KOPT-K1 (cell line): ENCODE data around the gene GLO1.
"Not testable (repeated sequence)": the region's sequence is repeated elsewhere in the genome, so short reads cannot be mapped to it uniquely, and the experiment has no call there.

Source experiments
- H3K27ac ChIP-seq: fragments of 200-600 bp; sonication (generic); 2 replicates; pipeline ENCODE4 v1.5.1; 2016; ENCODE audit warnings: antibody characterized with exemption, mild to moderate bottlenecking, low read depth, low read length; ENCODE audit not compliant: poor library complexity, severe bottlenecking
- H3K36me3 ChIP-seq: fragments of 200-600 bp; sonication (generic); 2 replicates; pipeline ENCODE4 v1.5.1; 2017; ENCODE audit warnings: antibody characterized with exemption, mild to moderate bottlenecking, low read length, moderate library complexity; ENCODE audit not compliant: insufficient read depth
- H3K9me3 ChIP-seq: fragments of 200-600 bp; sonication (generic); 2 replicates; pipeline ENCODE4 v1.5.1; 2017; ENCODE audit warnings: antibody characterized with exemption, low read length, mild to moderate bottlenecking; ENCODE audit not compliant: insufficient read depth, poor library complexity, severe bottlenecking

Gene GLO1

GRCh38 chr6:38719358-38719757, 16.4 kb upstream of the GLO1 start:
- H3K27ac ChIP-seq = no peak overlapping the region

GRCh38 chr6:38716825-38717224, 13.9 kb upstream of the GLO1 start:
- no peaks in the 10 kb centered on the region for H3K9me3 ChIP-seq
- no peak overlapping the region for H3K27ac ChIP-seq

More at GRCh38 chr6:38719358-38719757, 16.4 kb upstream of the GLO1 start:
- Histone ChIP-seq H3K9me3 (no peaks in the 10 kb centered on the region), H3K36me3 (no peaks in the 10 kb centered on the region)

GRCh38 chr6:38715016-38715689, 12.2 kb upstream of the GLO1 start, which contains the start of gene DNAH8:
TSS of gene DNAH8 (plus strand) at chr6:38715311. CDS start at chr6:38722810, 7,499 bp downstream.
- Histone ChIP-seq H3K27ac (no peak within 1 kb of the TSS), H3K9me3 (no peaks in the 10 kb centered on the region), H3K36me3 (no peaks in the 10 kb centered on the region)

More at GRCh38 chr6:38716825-38717224, 13.9 kb upstream of the GLO1 start:
- no peaks in the 10 kb centered on the region for H3K36me3 ChIP-seq

- no peak overlapping the region for H3K27ac ChIP-seq
- H3K36me3 ChIP-seq = no peaks in the 10 kb centered on the region
- H3K9me3 ChIP-seq = no peaks in the 10 kb centered on the region
These were observed 11.5 kb upstream of the GLO1 start for GRCh38 chr6:38714239-38715015.

GRCh38 chr6:38713812-38714211, 10.9 kb upstream of the GLO1 start:
- Histone ChIP-seq H3K36me3 (no peaks in the 10 kb centered on the region), H3K27ac (no peak overlapping the region), H3K9me3 (no peaks in the 10 kb centered on the region)

- Histone ChIP-seq H3K36me3 (no peaks in the 10 kb centered on the region), H3K9me3 (no peaks in the 10 kb centered on the region), H3K27ac (no peak overlapping the region)
These were observed 5.6 kb upstream of the GLO1 start for GRCh38 chr6:38708496-38708895.

- Histone ChIP-seq H3K9me3 (peaks cover 8% of the 10 kb centered on the region), H3K36me3 (peaks cover 6% of the 10 kb centered on the region), H3K27ac (no peak overlapping the region)
These were observed 3.0 kb upstream of the GLO1 start for GRCh38 chr6:38705924-38706323.

GRCh38 chr6:38703949-38704590, 1.1 kb upstream of the GLO1 start:
- peaks cover 16% of the 10 kb centered on the region for H3K36me3 ChIP-seq
- H3K9me3 ChIP-seq = peaks cover 25% of the 10 kb centered on the region
- H3K27ac ChIP-seq = no peak overlapping the region

- Histone ChIP-seq H3K36me3 (peaks cover 23% of the 10 kb centered on the region), H3K27ac (no peak overlapping the region), H3K9me3 (peaks cover 25% of the 10 kb centered on the region)
These were observed 1.4 kb downstream of the GLO1 start for GRCh38 chr6:38701551-38701950.

GRCh38 chr6:38699702-38700101, 3.2 kb downstream of the GLO1 start:
- H3K27ac ChIP-seq = not testable (repeated sequence)
- Histone ChIP-seq H3K9me3 (peaks cover 25% of the 10 kb centered on the region), H3K36me3 (peaks cover 37% of the 10 kb centered on the region)

- Histone ChIP-seq H3K27ac (no peak overlapping the region), H3K36me3 (peaks cover 40% of the 10 kb centered on the region), H3K9me3 (peaks cover 25% of the 10 kb centered on the region)
These were observed 5.1 kb downstream of the GLO1 start for GRCh38 chr6:38697846-38698245.

GRCh38 chr6:38696345-38696744, 6.6 kb downstream of the GLO1 start:
- Histone ChIP-seq H3K9me3 (peaks cover 21% of the 10 kb centered on the region), H3K36me3 (peaks cover 38% of the 10 kb centered on the region), H3K27ac (no peak overlapping the region)

- Histone ChIP-seq H3K36me3 (peaks cover 34% of the 10 kb centered on the region), H3K9me3 (peaks cover 17% of the 10 kb centered on the region), H3K27ac (no peak overlapping the region)
These were observed 7.0 kb downstream of the GLO1 start for GRCh38 chr6:38695933-38696332.

GRCh38 chr6:38695227-38695900, 7.6 kb downstream of the GLO1 start:
- Histone ChIP-seq H3K36me3 (peaks cover 29% of the 10 kb centered on the region), H3K27ac (no peak overlapping the region), H3K9me3 (peaks cover 12% of the 10 kb centered on the region)

- peaks cover 44% of the 10 kb centered on the region for H3K36me3 ChIP-seq
- no peaks in the 10 kb centered on the region for H3K9me3 ChIP-seq
- H3K27ac ChIP-seq = no peak overlapping the region
These were observed 14.3 kb downstream of the GLO1 start for GRCh38 chr6:38688579-38689087.
